A673 (cell line): ENCODE data around the gene TCERG1L. TPM values are rescaled to one million over a fixed set of nuclear protein-coding genes. Genes with fewer than 3 reads are reported as not detected.

Experiments
- BruUV-seq: library from RNA; stranded (reverse); fragments of 400-500 nt; replicated peaks from 2 replicates; lab custom pipeline; 2021; lab: Mats Ljungman, UMichigan
- CTCF ChIA-PET: fragments of 300-600 bp; sonication (Branson Sonifier 250); formaldehyde crosslinking; loops from one replicate; lab custom pipeline; 2022; ENCODE audit warnings: antibody characterized with exemption; lab: Charles Lee
- POLR2A ChIA-PET: fragments of 300-600 bp; sonication (Branson Sonifier 250); formaldehyde crosslinking; loops from one replicate; lab custom pipeline; 2022; ENCODE audit warnings: antibody characterized with exemption; ENCODE audit not compliant: low non-redundant PET; lab: Charles Lee
- DNase-seq: peaks from one replicate; pipeline ENCODE4 v3.0.0-alpha.2; 2015; ENCODE audit warnings: low spot score
- H3K27ac ChIP-seq: fragments of 200-600 bp; sonication (generic); 2 replicates; pipeline ENCODE4 v1.5.1; 2016; ENCODE audit warnings: mixed run types, low read depth, mild to moderate bottlenecking, mixed read lengths, antibody characterized with exemption, low read length; ENCODE audit not compliant: poor library complexity, severe bottlenecking
- H3K27me3 ChIP-seq: fragments of 200-600 bp; sonication (generic); replicated peaks from 2 replicates; pipeline ENCODE4 v1.6.1; 2017; ENCODE audit warnings: mixed run types, low read depth, mild to moderate bottlenecking, mixed read lengths, antibody characterized with exemption, low read length; ENCODE audit not compliant: insufficient read depth, poor library complexity
- H3K36me3 ChIP-seq: fragments of 200-600 bp; sonication (generic); 2 replicates; pipeline ENCODE4 v1.6.1; 2016; ENCODE audit warnings: mixed run types, mild to moderate bottlenecking, mixed read lengths, antibody characterized with exemption, low read length; ENCODE audit not compliant: insufficient read depth, poor library complexity, severe bottlenecking
- H3K4me1 ChIP-seq: fragments of 200-600 bp; sonication (generic); 2 replicates; pipeline ENCODE4 v1.6.1; 2017; ENCODE audit warnings: mixed run types, mild to moderate bottlenecking, mixed read lengths, antibody characterized with exemption, low read length; ENCODE audit not compliant: insufficient read depth, poor library complexity, severe bottlenecking
- H3K4me3 ChIP-seq: fragments of 200-600 bp; sonication (generic); 2 replicates; pipeline ENCODE4 v1.5.1; 2016; ENCODE audit warnings: low read depth, mixed run types, mild to moderate bottlenecking, mixed read lengths, low read length; ENCODE audit not compliant: poor library complexity, severe bottlenecking
- H3K9me3 ChIP-seq: fragments of 200-600 bp; sonication (generic); 2 replicates; pipeline ENCODE4 v1.6.1; 2016; ENCODE audit warnings: mixed run types, low read depth, mild to moderate bottlenecking, mixed read lengths, antibody characterized with exemption, low read length; ENCODE audit not compliant: poor library complexity, severe bottlenecking
- EZH2 ChIP-seq: fragments of 200-600 bp; sonication (generic); IDR thresholded peaks from 2 replicates; pipeline ENCODE4 v1.6.1; 2017; ENCODE audit warnings: borderline replicate concordance, low read depth, mild to moderate bottlenecking, mixed read lengths, antibody characterized with exemption, low read length; ENCODE audit not compliant: poor library complexity, severe bottlenecking
- intact Hi-C: fragments of 100-400 bp; cut with micrococcal nuclease; formaldehyde crosslinking; loops from one replicate; pipeline ENCODE4 v1.10.0; 2022; ENCODE audit not compliant: unreplicated experiment
- total RNA-seq: library from RNA; stranded (reverse); gene quantifications from 2 replicates; pipeline ENCODE4 v1.2.3, GENCODE V29; 2021
- TF ChIP-seq, protein P1 (sequence below): fragments of 300-800, 200-600 bp; sonication (generic); conservative IDR thresholded peaks from 2 replicates; pipeline ENCODE4 v1.5.1; 2017; ENCODE audit warnings: low read depth, mild to moderate bottlenecking, antibody characterized with exemption, low read length, moderate library complexity, mixed read lengths

Gene TCERG1L
- total RNA-seq, 1 experiment from 2014 or later: 16.3 TPM

GRCh38 chr10:131231965-131232541 lies 79.5 kb downstream of the TCERG1L start:
- Histone ChIP-seq H3K27ac (no peak overlapping the region), H3K4me1 (no peaks in the 10 kb centered on the region), H3K9me3 (no peaks in the 10 kb centered on the region), H3K36me3 (no peaks in the 10 kb centered on the region), H3K27me3 (no peaks in the 10 kb centered on the region), H3K4me3 (no peak overlapping the region)
- BruUV-seq: no TSS peak
- no peak for DNase-seq
- POLR2A ChIA-PET: no interaction called here
- intact Hi-C loops: no loop called here
- TF ChIP-seq, protein P1, sequence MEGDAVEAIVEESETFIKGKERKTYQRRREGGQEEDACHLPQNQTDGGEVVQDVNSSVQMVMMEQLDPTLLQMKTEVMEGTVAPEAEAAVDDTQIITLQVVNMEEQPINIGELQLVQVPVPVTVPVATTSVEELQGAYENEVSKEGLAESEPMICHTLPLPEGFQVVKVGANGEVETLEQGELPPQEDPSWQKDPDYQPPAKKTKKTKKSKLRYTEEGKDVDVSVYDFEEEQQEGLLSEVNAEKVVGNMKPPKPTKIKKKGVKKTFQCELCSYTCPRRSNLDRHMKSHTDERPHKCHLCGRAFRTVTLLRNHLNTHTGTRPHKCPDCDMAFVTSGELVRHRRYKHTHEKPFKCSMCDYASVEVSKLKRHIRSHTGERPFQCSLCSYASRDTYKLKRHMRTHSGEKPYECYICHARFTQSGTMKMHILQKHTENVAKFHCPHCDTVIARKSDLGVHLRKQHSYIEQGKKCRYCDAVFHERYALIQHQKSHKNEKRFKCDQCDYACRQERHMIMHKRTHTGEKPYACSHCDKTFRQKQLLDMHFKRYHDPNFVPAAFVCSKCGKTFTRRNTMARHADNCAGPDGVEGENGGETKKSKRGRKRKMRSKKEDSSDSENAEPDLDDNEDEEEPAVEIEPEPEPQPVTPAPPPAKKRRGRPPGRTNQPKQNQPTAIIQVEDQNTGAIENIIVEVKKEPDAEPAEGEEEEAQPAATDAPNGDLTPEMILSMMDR: no peak
- TF ChIP-seq EZH2: no peak
- CTCF ChIA-PET: no interaction called here

- Histone ChIP-seq H3K27ac (no peak overlapping the region), H3K4me3 (no peak overlapping the region), H3K36me3 (no peaks in the 10 kb centered on the region), H3K27me3 (no peaks in the 10 kb centered on the region), H3K9me3 (no peaks in the 10 kb centered on the region), H3K4me1 (no peaks in the 10 kb centered on the region)
- no peak for DNase-seq
- TF ChIP-seq, protein P1: no peak
- TF ChIP-seq EZH2: no peak
- ChIA-PET CTCF (no interaction called here), POLR2A (no interaction called here)
- BruUV-seq: no TSS peak
- intact Hi-C loops: no loop called here
These were observed 80.1 kb downstream of the TCERG1L start for GRCh38 chr10:131231323-131231964.

- H3K27ac ChIP-seq: no peak overlapping the region
- H3K36me3 ChIP-seq: no peaks in the 10 kb centered on the region
- POLR2A ChIA-PET: no interaction called here
- TF ChIP-seq, protein P1: no peak
- no peak for TF ChIP-seq EZH2
- CTCF ChIA-PET: no interaction called here
- BruUV-seq: no TSS peak
- intact Hi-C loops: no loop called here
- no peaks in the 10 kb centered on the region for H3K27me3 ChIP-seq
- H3K4me3 ChIP-seq: no peak overlapping the region
- H3K4me1 ChIP-seq: no peaks in the 10 kb centered on the region
- DNase-seq: no peak
- no peaks in the 10 kb centered on the region for H3K9me3 ChIP-seq
These were observed 80.7 kb downstream of the TCERG1L start for GRCh38 chr10:131230641-131231322.
